Activated naive CD4-positive, alpha-beta T cell treated with anti-CD3 and anti-CD28 coated beads, Interleukin-2, amount 10 ng/mL, durations not matched to agents 7 days and 5 days (primary cell): ENCODE measurements around the gene GPATCH3.
"Not testable (repeated sequence)": the region's sequence is repeated elsewhere in the genome, so short reads cannot be mapped to it uniquely, and the experiment has no call there.

Experiments
- CTCF ChIA-PET: fragments of 350-600 bp; sonication (Branson Sonifier 250); formaldehyde crosslinking; loops from one replicate; lab custom pipeline; 2021; ENCODE audit warnings: antibody characterized with exemption; lab: Charles Lee
- DNase-seq: peaks from one replicate; pipeline ENCODE4 v3.0.0-alpha.2; 2020
- H3K27ac Mint-ChIP-seq: one replicate; pipeline ENCODE4 v1.8.0; 2021; ENCODE audit warnings: mild to moderate bottlenecking, moderate library complexity, mixed read lengths
- H3K27me3 Mint-ChIP-seq: one replicate; pipeline ENCODE4 v1.8.0; 2021; ENCODE audit warnings: mild to moderate bottlenecking, mixed read lengths
- H3K36me3 Mint-ChIP-seq: one replicate; pipeline ENCODE4 v1.8.0; 2021; ENCODE audit warnings: mixed read lengths
- H3K4me1 Mint-ChIP-seq: one replicate; pipeline ENCODE4 v1.8.0; 2021; ENCODE audit warnings: mixed read lengths
- H3K4me3 Mint-ChIP-seq: one replicate; pipeline ENCODE4 v1.8.0; 2021; ENCODE audit warnings: mild to moderate bottlenecking, moderate library complexity, mixed read lengths
- H3K9me3 Mint-ChIP-seq: one replicate; pipeline ENCODE4 v1.8.0; 2021; ENCODE audit warnings: mixed read lengths

Gene GPATCH3

GRCh38 chr1:26853600-26853999, 46.7 kb downstream of the GPATCH3 start:
- no peak overlapping the region for H3K4me3 Mint-ChIP-seq
- H3K36me3 Mint-ChIP-seq, result peaks cover 42% of the 10 kb centered on the region
- no peaks in the 10 kb centered on the region for H3K4me1 Mint-ChIP-seq
- no peaks in the 10 kb centered on the region for H3K9me3 Mint-ChIP-seq
- H3K27me3 Mint-ChIP-seq, result no peaks in the 10 kb centered on the region
- CTCF ChIA-PET, result interaction anchor here (0.6 kb wide), 1 partner anchor 35 kb away, joined by 3 read pairs; no protein-coding TSS in a partner anchor
- DNase-seq, result no peak
- H3K27ac Mint-ChIP-seq, result no peak overlapping the region

GRCh38 chr1:26853156-26853555, 47.1 kb downstream of the GPATCH3 start:
- CTCF ChIA-PET, result interaction anchor here (0.6 kb wide), 1 partner anchor 36 kb away, joined by 3 read pairs; no protein-coding TSS in a partner anchor
- peaks cover 46% of the 10 kb centered on the region for H3K36me3 Mint-ChIP-seq
- H3K27ac Mint-ChIP-seq, result no peak overlapping the region

GRCh38 chr1:26852701-26853100, 47.6 kb downstream of the GPATCH3 start:
- Mint-ChIP-seq H3K4me1 (no peaks in the 10 kb centered on the region), H3K9me3 (no peaks in the 10 kb centered on the region), H3K27me3 (no peaks in the 10 kb centered on the region), H3K36me3 (peaks cover 49% of the 10 kb centered on the region), H3K4me3 (no peak overlapping the region), H3K27ac (no peak overlapping the region)
- no peak for DNase-seq
- CTCF ChIA-PET, result interaction anchor here (1.4 kb wide), 1 partner anchor 26 kb away, joined by 4 read pairs; no protein-coding TSS in a partner anchor

More at GRCh38 chr1:26853156-26853555, 47.1 kb downstream of the GPATCH3 start:
- Mint-ChIP-seq H3K4me3 (no peak overlapping the region), H3K27me3 (no peaks in the 10 kb centered on the region), H3K4me1 (no peaks in the 10 kb centered on the region), H3K9me3 (no peaks in the 10 kb centered on the region)
- DNase-seq, result peak; percentile 88

- no peaks in the 10 kb centered on the region for H3K4me1 Mint-ChIP-seq
- H3K36me3 Mint-ChIP-seq, result peaks cover 54% of the 10 kb centered on the region
- no peak overlapping the region for H3K4me3 Mint-ChIP-seq
- no peaks in the 10 kb centered on the region for H3K9me3 Mint-ChIP-seq
- DNase-seq, result no peak
- no peak overlapping the region for H3K27ac Mint-ChIP-seq
- H3K27me3 Mint-ChIP-seq, result no peaks in the 10 kb centered on the region
- CTCF ChIA-PET, result interaction anchor here (1.1 to 2.6 kb wide), 5 partner anchors 9 to 29 kb away, joined by 3 to 11 read pairs (median 5); partner anchors contain the start of gene ZDHHC18
Observed at GRCh38 chr1:26851106-26851684, 49.1 kb downstream of the GPATCH3 start.

- CTCF ChIA-PET, result interaction anchor here (0.9 to 2.6 kb wide), 6 partner anchors 10 to 247 kb away, joined by 3 to 11 read pairs (median 6); partner anchors contain the start of gene ZDHHC18
- Mint-ChIP-seq H3K4me3 (no peak overlapping the region), H3K27ac (no peak overlapping the region), H3K9me3 (no peaks in the 10 kb centered on the region), H3K27me3 (no peaks in the 10 kb centered on the region), H3K36me3 (peaks cover 51% of the 10 kb centered on the region), H3K4me1 (no peaks in the 10 kb centered on the region)
- no peak for DNase-seq
Observed at GRCh38 chr1:26848941-26849774, 51.1 kb downstream of the GPATCH3 start.

- H3K27me3 Mint-ChIP-seq, result no peaks in the 10 kb centered on the region
- no peaks in the 10 kb centered on the region for H3K9me3 Mint-ChIP-seq
- peaks cover 56% of the 10 kb centered on the region for H3K36me3 Mint-ChIP-seq
- no peaks in the 10 kb centered on the region for H3K4me1 Mint-ChIP-seq
- DNase-seq, result no peak
- CTCF ChIA-PET, result interaction anchor here (1.3 to 2.6 kb wide), 3 partner anchors 10 to 30 kb away, joined by 5 to 11 read pairs (median 7); no protein-coding TSS in a partner anchor
- no peak overlapping the region for H3K4me3 Mint-ChIP-seq
- H3K27ac Mint-ChIP-seq, result peak overlapping the region; percentile 42
Observed at GRCh38 chr1:26848499-26848898, 51.8 kb downstream of the GPATCH3 start.

GRCh38 chr1:26847826-26848225, 52.4 kb downstream of the GPATCH3 start:
- not testable (repeated sequence) for DNase-seq, H3K27me3 Mint-ChIP-seq, H3K9me3 Mint-ChIP-seq, H3K4me3 Mint-ChIP-seq, H3K4me1 Mint-ChIP-seq, H3K27ac Mint-ChIP-seq
- CTCF ChIA-PET, result interaction anchor here (0.6 to 2.5 kb wide), 4 partner anchors 11 to 41 kb away, joined by 3 to 7 read pairs (median 4); no protein-coding TSS in a partner anchor
- peaks cover 54% of the 10 kb centered on the region for H3K36me3 Mint-ChIP-seq

GRCh38 chr1:26844424-26845196, 55.7 kb downstream of the GPATCH3 start:
- no peaks in the 10 kb centered on the region for H3K4me1 Mint-ChIP-seq
- CTCF ChIA-PET, result interaction anchor here (0.7 kb wide), 1 partner anchor 11 kb away, joined by 3 read pairs; no protein-coding TSS in a partner anchor
- peaks cover 42% of the 10 kb centered on the region for H3K36me3 Mint-ChIP-seq
- no peak overlapping the region for H3K4me3 Mint-ChIP-seq
- no peak for DNase-seq
- H3K27me3 Mint-ChIP-seq, result no peaks in the 10 kb centered on the region
- H3K9me3 Mint-ChIP-seq, result no peaks in the 10 kb centered on the region
- no peak overlapping the region for H3K27ac Mint-ChIP-seq
